Cerebellar nuclear complex (tissue), 1 donor: ENCODE measurements around the gene NLRP5.
"Not testable (repeated sequence)": the region's sequence is repeated elsewhere in the genome, so short reads cannot be mapped to it uniquely, and the experiment has no call there.

ENCODE experiments used
- DNase-seq, 2 experiments: peaks; one replicate each; lab custom pipeline; 2025; lab: John Stamatoyannopoulos, UW

NLRP5 gene

GRCh38 chr19:56098731-56099568 lies 112.4 kb downstream of the NLRP5 start:
- DNase-seq = no peak

GRCh38 chr19:56099638-56100539 lies 113.3 kb downstream of the NLRP5 start:
- no peak for DNase-seq

- no peak for DNase-seq
These were observed 114.5 kb downstream of the NLRP5 start for GRCh38 chr19:56101095-56101494.

GRCh38 chr19:56101746-56102535 lies 115.4 kb downstream of the NLRP5 start:
- no peak for DNase-seq

GRCh38 chr19:56103027-56103614 lies 116.5 kb downstream of the NLRP5 start:
- DNase-seq = no peak

- DNase-seq = no peak
These were observed 117.8 kb downstream of the NLRP5 start for GRCh38 chr19:56104423-56104822.

GRCh38 chr19:56105090-56105701 lies 118.6 kb downstream of the NLRP5 start:
- DNase-seq = no peak

GRCh38 chr19:56105831-56106396 lies 119.3 kb downstream of the NLRP5 start:
- not testable (repeated sequence) for DNase-seq

- DNase-seq = no peak
These were observed 119.8 kb downstream of the NLRP5 start for GRCh38 chr19:56106397-56106849.

- no peak for DNase-seq
These were observed 120.4 kb downstream of the NLRP5 start for GRCh38 chr19:56106993-56107392.

- no peak for DNase-seq
These were observed 121.2 kb downstream of the NLRP5 start for GRCh38 chr19:56107626-56108351.

GRCh38 chr19:56108447-56109195 lies 122.0 kb downstream of the NLRP5 start:
- no peak for DNase-seq

- no peak for DNase-seq
These were observed 122.7 kb downstream of the NLRP5 start for GRCh38 chr19:56109226-56109625.

- no peak for DNase-seq
These were observed 124.2 kb downstream of the NLRP5 start for GRCh38 chr19:56110515-56111448.
